ENCODE measurements around the gene ACTN4. TPM values are rescaled to one million over a fixed set of nuclear protein-coding genes. Genes with fewer than 3 reads are reported as not detected.

ACTN4 gene
- total and polyA plus RNA-seq, 10 of the 15 experiments (the other 5 are each of a cell fraction or from before 2014, with no cell fraction given), result 2.4 to 293 (median 72.5) TPM

GRCh38 chr19:38697197-38697596 is 49.7 kb downstream of the ACTN4 start:
- H3K4me2 ChIP-seq (ENCODE audit: control insufficient read depth, insufficient read depth), result no peak overlapping the region
- H3K4me1 ChIP-seq (ENCODE audit: control insufficient read depth, insufficient read depth, low read length), result peaks cover 52% of the 10 kb centered on the region
- ATAC-seq (no peak), DNase-seq (ENCODE audit: low read depth, low spot score) (no peak), FAIRE-seq (no peak)
- CTCF ChIA-PET, result no interaction called here
- no peak for TF ChIP-seq ATF7 (IDR thresholded peaks at IDR 0.05; ENCODE audit: low read depth)
- no peak for TF ChIP-seq RBBP5 (conservative IDR thresholded peaks at IDR 0.05)
- TF ChIP-seq CHD2 (IDR thresholded peaks at IDR 0.05; ENCODE audit: borderline replicate concordance, low read depth, low read length), result no peak
- TF ChIP-seq HDGF (IDR thresholded peaks at IDR 0.05), result no peak
- TF ChIP-seq TARDBP (IDR thresholded peaks at IDR 0.05; ENCODE audit: borderline replicate concordance), result no peak
- no peak for TF ChIP-seq CHD4 (IDR thresholded peaks at IDR 0.05)
- no peak for TF ChIP-seq BHLHE40 (IDR thresholded peaks at IDR 0.05; ENCODE audit: borderline replicate concordance in 1 of 2, low read depth in 2 of 2, low read length in 1 of 2)
- no peak for TF ChIP-seq BACH1 (IDR thresholded peaks at IDR 0.05; ENCODE audit: borderline replicate concordance)
- TF ChIP-seq ZZZ3 (IDR thresholded peaks at IDR 0.05; ENCODE audit: control insufficient read depth, insufficient read length, low read depth), result no peak
- TF ChIP-seq ZNF274 (IDR thresholded peaks at IDR 0.05; ENCODE audit: insufficient read depth, insufficient read length), result no peak
- TF ChIP-seq RAD21 (IDR thresholded peaks at IDR 0.05; ENCODE audit: insufficient read depth, low read depth, low read length), result no peak
- TF ChIP-seq BCL11A (IDR thresholded peaks at IDR 0.05; ENCODE audit: low read depth, low read length), result no peak
- no peak for TF ChIP-seq ZNF622 (IDR thresholded peaks at IDR 0.05)
- no peak for TF ChIP-seq GATAD2B (conservative IDR thresholded peaks at IDR 0.05; ENCODE audit: low read depth)
- 0 out of 2 replicates have a peak, but pooled peaks cover 5% of the 10 kb centered on the region for H4K20me1 ChIP-seq (ENCODE audit: control insufficient read depth, insufficient read depth)
- intact Hi-C loops (cut with micrococcal nuclease; ENCODE audit: unreplicated experiment) (no loop called here), in situ Hi-C loops (cut with MboI) (no loop called here)
- peaks cover 36% of the 10 kb centered on the region for H3K79me2 ChIP-seq (ENCODE audit: control insufficient read depth, insufficient read depth, low read length)
- H3K9ac ChIP-seq (ENCODE audit: control insufficient read depth, insufficient read depth, low read length), result no peak overlapping the region
- 98% methylated on average over 6 of the region's 6 CpGs for WGBS (ENCODE audit: insufficient coverage, insufficient replicate concordance, low lambda C conversion rate, missing lambda C conversion rate)
- no peaks in the 10 kb centered on the region for H3K9me3 ChIP-seq (replicated peaks; ENCODE audit: control insufficient read depth, insufficient read depth, low read length)
- POLR2A ChIA-PET, result no interaction called here
- H3K27me3 ChIP-seq (replicated peaks in 1 of 2; ENCODE audit: control insufficient read depth in 2 of 2, insufficient read depth in 2 of 2, low read length in 1 of 2), result no peaks in the 10 kb centered on the region
- H3K27ac ChIP-seq (ENCODE audit: control insufficient read depth, insufficient read depth), result no peak overlapping the region
- no peak overlapping the region for H3K4me3 ChIP-seq
- no TSS peak for BruUV-seq (replicated peaks)
- RAD21 ChIA-PET (ENCODE audit: unreplicated experiment), result interaction anchor here (0.7 kb wide), 1 partner anchor 219 kb away, joined by 3 read pairs; no protein-coding TSS in a partner anchor
- H3K36me3 ChIP-seq (ENCODE audit: control insufficient read depth in 2 of 2, insufficient read depth in 2 of 2, low read length in 1 of 2), result peaks cover 28 to 38% of the 10 kb centered on the region in 2 experiments; a peak in 3 of 4 replicates
- SMC1A ChIA-PET (ENCODE audit: uncharacterized antibody, unreplicated experiment), result no interaction called here
- no peak overlapping the region for H2AFZ ChIP-seq (ENCODE audit: control insufficient read depth, low read depth, low read length)

All from GM12878 (cell line).